ENCODE data around the gene FAM47C. TPM values are rescaled to one million over a fixed set of nuclear protein-coding genes. Genes with fewer than 3 reads are reported as not detected.

Gene FAM47C
- total RNA-seq = not detected in 2 replicates

GRCh38 chrX:37008182-37008581, at the start of gene FAM47C:
Gene FAM47C, plus strand, starts transcription at chrX:37008366. Its CDS starts 45 bp downstream, at chrX:37008411.

